Mucosa of descending colon (tissue), 3 donors: ENCODE data around the gene INO80C. TPM values are rescaled to one million over a fixed set of nuclear protein-coding genes. Genes with fewer than 3 reads are reported as not detected.
A peak's percentile ranks its signal among the peaks of the same experiment; 100 is the strongest.

Experiments
- ATAC-seq: fragments of 200-7000 bp; cut with Tn5 transposase; one replicate; pipeline ENCODE4 v1.9.1; 2020; ENCODE audit warnings: mild to moderate bottlenecking, moderate library complexity
- DNase-seq, 3 donors: peaks; one replicate each; pipeline ENCODE4 v3.0.0-alpha.2; 2020
- H3K36me3 ChIP-seq: fragments of 200-600 bp; one replicate; pipeline ENCODE4 v1.8.0; 2021; ENCODE audit warnings: low read depth, mild to moderate bottlenecking
- H3K4me1 ChIP-seq: fragments of 200-600 bp; one replicate; pipeline ENCODE4 v1.8.0; 2021; ENCODE audit warnings: low read depth, mild to moderate bottlenecking
- H3K4me3 ChIP-seq: fragments of 200-600 bp; one replicate; pipeline ENCODE4 v1.8.0; 2021; ENCODE audit warnings: mild to moderate bottlenecking
- H3K9me3 ChIP-seq: fragments of 200-600 bp; one replicate; pipeline ENCODE4 v1.8.0; 2021; ENCODE audit warnings: mild to moderate bottlenecking
- intact Hi-C, 2 donors: fragments of 100-400 bp; cut with DNase I in 1 of 2; cut with micrococcal nuclease in 1 of 2; formaldehyde crosslinking; loops; one replicate each; pipeline versions ENCODE4 v1.11.0 to v1.11.1; 2022; cut with DNase I, micrococcal nuclease
- total RNA-seq, 3 donors: library from RNA; stranded (reverse); fragmentation: NEBNext Ultra II Directional in 2 of 3; extraction: Animal tissue kit (Norgen Biotek cat#: 25700) in 2 of 3; gene quantifications; one replicate each; pipeline versions ENCODE4 v1.2.1 to v1.2.4, GENCODE V29; 2021 to 2023
- TF ChIP-seq, protein P1 (sequence below): fragments of 200-600 bp; IDR thresholded peaks from one replicate; pipeline ENCODE4 v1.8.0; 2022; ENCODE audit warnings: antibody characterized with exemption, mild to moderate bottlenecking
- donor health status: DM: no; HTN: no; CAD: no; lungs with moderate emphysema.
- donor health status: DM: no; HTN: no; CAD: no.
- donor health status: DM: no; HTN: yes; CAD: no.

INO80C gene
- total RNA-seq, 3 donors from 2014 or later, result 28.0 to 46.7 (median 32.2) TPM

GRCh38 chr18:35463050-35463449 is 34.7 kb downstream of the INO80C start:
- TF ChIP-seq, protein P1, sequence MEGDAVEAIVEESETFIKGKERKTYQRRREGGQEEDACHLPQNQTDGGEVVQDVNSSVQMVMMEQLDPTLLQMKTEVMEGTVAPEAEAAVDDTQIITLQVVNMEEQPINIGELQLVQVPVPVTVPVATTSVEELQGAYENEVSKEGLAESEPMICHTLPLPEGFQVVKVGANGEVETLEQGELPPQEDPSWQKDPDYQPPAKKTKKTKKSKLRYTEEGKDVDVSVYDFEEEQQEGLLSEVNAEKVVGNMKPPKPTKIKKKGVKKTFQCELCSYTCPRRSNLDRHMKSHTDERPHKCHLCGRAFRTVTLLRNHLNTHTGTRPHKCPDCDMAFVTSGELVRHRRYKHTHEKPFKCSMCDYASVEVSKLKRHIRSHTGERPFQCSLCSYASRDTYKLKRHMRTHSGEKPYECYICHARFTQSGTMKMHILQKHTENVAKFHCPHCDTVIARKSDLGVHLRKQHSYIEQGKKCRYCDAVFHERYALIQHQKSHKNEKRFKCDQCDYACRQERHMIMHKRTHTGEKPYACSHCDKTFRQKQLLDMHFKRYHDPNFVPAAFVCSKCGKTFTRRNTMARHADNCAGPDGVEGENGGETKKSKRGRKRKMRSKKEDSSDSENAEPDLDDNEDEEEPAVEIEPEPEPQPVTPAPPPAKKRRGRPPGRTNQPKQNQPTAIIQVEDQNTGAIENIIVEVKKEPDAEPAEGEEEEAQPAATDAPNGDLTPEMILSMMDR, result no peak
- ATAC-seq (no peak), DNase-seq (no peak)
- intact Hi-C loops, result no loop called here
- H3K4me3 ChIP-seq, result no peak overlapping the region
- no peaks in the 10 kb centered on the region for H3K9me3 ChIP-seq
- H3K36me3 ChIP-seq, result no peaks in the 10 kb centered on the region
- peaks cover 4% of the 10 kb centered on the region for H3K4me1 ChIP-seq

- intact Hi-C loops, result no loop called here
- TF ChIP-seq, protein P1, result no peak
- DNase-seq (no peak), ATAC-seq (no peak)
- H3K4me3 ChIP-seq, result no peak overlapping the region
- H3K9me3 ChIP-seq, result no peaks in the 10 kb centered on the region
- H3K4me1 ChIP-seq, result peaks cover 10% of the 10 kb centered on the region
- no peaks in the 10 kb centered on the region for H3K36me3 ChIP-seq
Observed at GRCh38 chr18:35460736-35461161, 37.0 kb downstream of the INO80C start.

DNA sequence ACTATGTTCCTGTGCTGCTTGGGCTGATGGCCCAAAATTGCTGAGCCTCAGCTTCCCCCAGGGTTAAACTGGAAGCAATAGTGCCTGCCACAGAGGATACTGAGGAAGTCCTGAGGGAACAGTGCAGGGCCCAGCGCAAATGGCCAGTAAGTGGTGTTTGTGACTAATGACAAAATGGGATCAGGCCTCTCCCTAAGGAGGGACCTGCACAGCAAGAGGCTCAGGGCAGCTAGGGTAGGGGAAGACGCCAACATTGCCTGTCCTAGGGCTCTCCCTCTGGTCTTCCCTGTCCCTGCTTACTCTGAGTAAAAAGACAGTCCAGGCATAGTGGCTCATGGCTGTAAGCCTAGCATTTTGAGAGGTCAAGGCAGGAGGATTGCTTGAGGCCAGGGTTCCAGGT is 37.8 kb downstream of the INO80C start:
- H3K9me3 ChIP-seq, result no peaks in the 10 kb centered on the region
- ATAC-seq (no peak), DNase-seq (no peak)
- H3K36me3 ChIP-seq, result no peaks in the 10 kb centered on the region
- H3K4me1 ChIP-seq, result peaks cover 10% of the 10 kb centered on the region
- H3K4me3 ChIP-seq, result no peak overlapping the region
- TF ChIP-seq, protein P1, result no peak
- intact Hi-C loops, result no loop called here

- TF ChIP-seq, protein P1, result no peak
- DNase-seq (peak; percentile 38 to 63 (median 55)), ATAC-seq (peak; percentile 79)
- Histone ChIP-seq H3K4me1 (peaks cover 10% of the 10 kb centered on the region), H3K9me3 (no peaks in the 10 kb centered on the region), H3K36me3 (no peaks in the 10 kb centered on the region), H3K4me3 (no peak overlapping the region)
- intact Hi-C loops, result no loop called here
Observed at GRCh38 chr18:35458677-35459441, 38.9 kb downstream of the INO80C start.

- no peak for DNase-seq
- intact Hi-C loops, result no loop called here
- Histone ChIP-seq H3K9me3 (no peaks in the 10 kb centered on the region), H3K4me1 (peaks cover 10% of the 10 kb centered on the region), H3K36me3 (no peaks in the 10 kb centered on the region), H3K4me3 (no peak overlapping the region)
- TF ChIP-seq, protein P1, result no peak
- ATAC-seq, result peak; percentile 18
Observed at GRCh38 chr18:35458271-35458670, 39.5 kb downstream of the INO80C start.
